GDM1 (cell line): ENCODE results near the gene WWOX.

Experiments used
- DNase-seq: peaks from one replicate; lab custom pipeline; 2025; lab: John Stamatoyannopoulos, UW

WWOX gene

GRCh38 chr16:78768226-78768625 is 668.8 kb downstream of the WWOX start:
- no peak for DNase-seq

- no peak for DNase-seq
Measured at GRCh38 chr16:78768718-78769117, 669.3 kb downstream of the WWOX start.

GRCh38 chr16:78770353-78771091 is 671.1 kb downstream of the WWOX start:
- DNase-seq = peak; percentile 24

DNA sequence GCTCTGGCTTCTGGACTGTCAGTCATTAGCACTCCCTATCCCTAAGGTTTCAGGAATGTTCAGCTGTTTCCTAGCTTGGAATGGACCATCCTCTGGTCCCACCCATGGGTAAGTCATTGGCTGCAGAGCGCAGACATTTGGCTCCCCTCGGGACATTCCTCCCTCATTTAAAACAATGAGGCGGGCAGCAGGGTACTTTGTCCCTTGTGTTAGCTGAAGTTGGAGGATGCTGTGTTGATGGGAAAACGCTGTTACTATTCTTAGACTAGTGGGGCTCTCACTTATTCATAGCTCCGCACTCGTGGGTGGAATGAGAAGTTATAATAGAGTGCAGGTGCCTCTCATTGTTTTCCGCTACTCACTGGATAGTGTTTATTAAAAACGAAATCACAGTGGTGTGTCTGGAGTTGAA is 673.8 kb downstream of the WWOX start:
- no peak for DNase-seq

DNA sequence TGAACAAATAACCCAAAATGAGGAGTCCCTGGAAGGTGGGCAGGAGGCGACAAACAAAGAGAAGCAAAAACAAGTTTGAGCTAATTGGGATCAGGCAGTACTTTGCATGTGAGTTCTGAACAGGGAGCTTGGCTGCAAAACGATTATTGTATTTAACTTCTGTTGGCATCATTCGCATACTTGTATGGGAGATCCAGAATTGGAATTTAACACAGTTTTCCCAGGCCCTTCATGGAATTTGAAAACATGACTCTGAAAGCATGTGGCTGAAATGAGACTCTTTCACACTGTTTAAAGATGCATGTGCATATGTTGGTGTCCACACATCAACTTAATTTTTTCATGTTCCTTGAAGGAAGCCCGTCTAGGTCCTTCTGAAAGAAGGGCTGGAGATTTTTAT is 674.3 kb downstream of the WWOX start:
- DNase-seq = no peak

DNA sequence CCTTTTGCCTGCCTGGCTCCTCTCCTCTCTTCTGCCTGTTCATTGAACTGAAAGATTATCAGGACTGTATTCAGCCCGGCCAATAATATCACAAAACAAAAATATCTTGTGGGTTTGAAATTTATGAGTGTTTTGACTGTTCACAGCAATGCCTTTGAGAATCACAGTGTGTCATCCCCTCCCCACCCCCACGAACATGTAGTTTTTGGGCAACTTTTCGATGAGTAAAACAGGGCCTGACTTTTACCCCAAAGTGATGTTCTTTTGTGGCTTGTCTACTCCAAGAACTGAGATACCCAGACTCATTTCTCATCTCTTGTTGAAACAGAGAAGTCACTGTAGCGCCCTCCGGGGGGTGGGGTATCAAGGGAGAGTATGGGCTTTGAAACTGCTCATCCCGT is 675.7 kb downstream of the WWOX start:
- no peak for DNase-seq

GRCh38 chr16:78778101-78779004 is 678.9 kb downstream of the WWOX start:
- DNase-seq = no peak

- no peak for DNase-seq
Measured at GRCh38 chr16:78780808-78781207, 681.4 kb downstream of the WWOX start.

DNA sequence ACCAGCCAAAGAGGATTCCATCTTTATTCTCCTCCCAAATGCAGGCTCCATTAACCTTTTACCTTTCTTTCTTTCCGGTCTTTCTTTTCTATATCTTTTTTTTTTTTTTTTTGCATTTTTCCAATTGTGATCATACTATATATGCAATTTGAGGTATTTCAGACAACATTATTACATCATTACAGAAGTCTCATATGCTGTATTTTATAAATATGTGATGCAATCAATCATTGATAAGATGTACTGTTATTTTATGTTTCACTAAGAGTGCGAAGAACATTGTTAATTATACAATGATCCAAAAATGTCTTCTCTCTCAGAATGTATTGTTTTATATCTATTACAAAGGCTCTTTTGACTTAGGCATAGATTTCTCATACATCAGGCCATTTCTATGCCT is 683.1 kb downstream of the WWOX start:
- DNase-seq = no peak

DNA sequence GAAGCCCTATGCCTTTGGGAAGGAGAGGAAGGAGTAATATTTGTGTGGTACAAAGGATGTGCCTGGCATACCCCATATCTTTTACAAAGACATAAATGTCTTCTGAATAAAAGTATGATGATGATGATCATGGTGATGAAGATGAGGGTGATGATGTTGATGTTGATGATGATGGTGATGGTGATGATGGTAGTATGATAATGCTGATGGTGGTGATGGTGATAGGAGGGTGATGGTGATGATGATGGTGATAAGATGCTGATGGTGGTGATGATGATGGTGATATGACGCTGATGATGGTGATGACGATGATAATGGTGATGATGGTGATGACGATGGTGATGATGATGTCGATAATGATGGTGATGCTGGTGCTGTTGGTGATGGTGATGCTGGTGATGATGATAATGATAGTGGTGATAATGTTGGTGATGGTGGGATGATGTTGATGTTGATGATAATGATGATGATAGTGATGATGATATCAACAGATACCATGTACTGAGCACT is 684.2 kb downstream of the WWOX start:
- DNase-seq = no peak

DNA sequence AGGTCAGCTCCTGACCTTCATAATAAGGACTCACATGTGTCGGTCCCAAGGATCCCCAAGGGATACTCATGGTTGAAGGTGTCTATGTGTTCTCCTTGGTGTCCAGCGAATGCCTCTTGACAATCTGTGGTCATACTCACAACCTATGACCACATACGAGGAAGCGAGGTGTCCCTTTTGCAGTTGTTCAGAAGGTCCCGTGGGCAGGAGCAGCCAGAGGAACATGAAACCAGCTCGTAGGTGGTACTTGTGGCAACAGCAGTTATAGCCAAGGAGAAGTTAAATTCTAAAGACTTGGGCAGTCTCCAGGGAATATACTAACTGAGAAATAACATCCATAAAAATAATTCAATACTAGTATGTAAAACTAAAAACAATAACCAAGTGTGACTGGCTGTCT is 685.3 kb downstream of the WWOX start:
- DNase-seq = no peak

- no peak for DNase-seq
Measured at GRCh38 chr16:78785218-78785617, 685.8 kb downstream of the WWOX start.

- DNase-seq = no peak
Measured at GRCh38 chr16:78786635-78787034, 687.2 kb downstream of the WWOX start.

GRCh38 chr16:78788276-78788675 is 688.8 kb downstream of the WWOX start:
- no peak for DNase-seq

- no peak for DNase-seq
Measured at GRCh38 chr16:78788696-78789095, 689.2 kb downstream of the WWOX start.

GRCh38 chr16:78789561-78789960 is 690.1 kb downstream of the WWOX start:
- no peak for DNase-seq

DNA sequence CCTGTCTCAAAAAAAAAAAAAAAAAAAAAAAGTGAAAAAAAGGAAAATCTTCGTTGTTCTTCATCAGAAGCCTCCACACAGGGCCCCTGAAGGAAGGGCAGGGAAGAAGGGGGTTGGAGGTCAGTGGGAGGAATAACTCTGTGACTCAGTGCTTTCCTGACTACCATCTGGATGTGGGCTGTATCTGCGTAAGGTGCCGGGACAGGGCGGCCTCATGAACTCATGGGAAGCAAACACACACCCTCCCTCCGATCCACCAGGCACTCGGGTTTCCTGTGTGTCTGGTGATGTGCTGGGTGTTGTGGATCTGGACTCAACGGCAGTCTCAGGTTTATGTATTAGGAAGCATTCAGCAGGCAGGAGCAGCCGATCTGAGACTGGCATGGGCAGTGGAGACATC is 691.6 kb downstream of the WWOX start:
- no peak for DNase-seq

DNA sequence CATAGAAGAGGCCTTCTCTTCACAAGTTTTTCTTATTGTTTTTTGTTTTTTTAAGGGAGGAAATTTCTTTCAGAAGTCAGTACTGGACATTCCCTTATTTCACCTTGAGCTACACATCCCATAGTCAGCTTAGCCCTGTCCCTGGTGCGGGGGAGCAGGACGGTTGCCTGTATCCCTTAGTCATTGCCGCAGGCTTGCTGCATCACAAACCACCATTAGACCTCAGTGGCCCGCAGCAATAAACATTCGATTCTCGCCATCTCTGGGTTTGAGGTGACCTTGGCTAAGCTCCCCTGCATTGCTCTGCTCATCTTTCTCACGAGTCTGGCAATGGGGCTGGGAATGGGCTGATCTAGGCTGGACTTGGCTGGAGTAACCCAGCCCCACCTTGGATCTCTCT is 692.5 kb downstream of the WWOX start:
- DNase-seq = no peak

GRCh38 chr16:78792952-78793351 is 693.5 kb downstream of the WWOX start:
- DNase-seq = no peak

DNA sequence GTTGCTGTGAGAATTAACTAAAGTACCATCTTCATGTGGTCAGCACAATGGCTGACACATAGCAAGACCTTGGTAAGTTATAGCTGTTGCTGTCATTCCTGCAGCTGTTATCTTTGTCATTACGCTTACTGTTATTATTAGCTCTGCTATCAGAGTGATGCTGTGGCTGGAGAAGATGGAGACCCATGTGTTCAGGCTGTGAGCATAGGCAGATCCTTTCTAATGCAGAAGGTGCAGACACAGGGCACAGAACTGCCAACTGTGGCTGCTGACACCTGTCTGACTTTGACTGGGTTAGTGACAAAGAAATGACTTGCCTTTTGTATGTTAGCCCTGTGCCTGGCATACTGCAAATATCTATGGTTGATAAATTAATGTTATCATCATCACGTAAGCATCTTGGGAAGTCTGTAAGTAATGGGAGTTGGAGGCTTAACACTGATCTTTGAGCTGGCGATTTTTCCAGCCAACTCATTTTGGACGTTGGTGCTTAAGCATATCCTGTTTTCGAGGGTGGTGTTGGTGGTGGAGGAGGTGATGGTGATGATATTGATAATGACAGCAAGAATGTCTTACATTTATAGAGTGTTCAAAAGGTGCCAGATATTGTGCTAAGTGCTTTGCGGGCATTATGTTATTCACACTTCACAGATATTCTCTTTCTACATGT is 695.3 kb downstream of the WWOX start:
- DNase-seq = no peak

DNA sequence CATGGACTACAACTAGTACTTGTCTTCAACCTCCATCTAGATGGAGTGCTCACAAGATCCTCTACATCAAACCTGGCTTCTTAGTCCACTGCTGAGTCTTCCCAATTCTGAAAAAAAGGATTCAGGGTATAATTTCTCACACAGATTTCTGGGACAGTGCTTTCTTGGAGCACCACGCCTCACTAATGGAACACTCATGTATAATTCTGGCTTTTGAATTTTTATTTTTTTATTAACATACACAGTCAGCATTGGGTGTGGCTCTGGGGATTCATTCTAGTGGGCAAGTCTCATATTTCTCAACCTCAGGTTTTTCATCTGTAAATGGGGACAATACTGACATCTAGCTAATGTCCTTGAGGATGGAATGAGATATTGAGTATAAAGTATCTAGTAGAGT is 696.0 kb downstream of the WWOX start:
- no peak for DNase-seq

DNA sequence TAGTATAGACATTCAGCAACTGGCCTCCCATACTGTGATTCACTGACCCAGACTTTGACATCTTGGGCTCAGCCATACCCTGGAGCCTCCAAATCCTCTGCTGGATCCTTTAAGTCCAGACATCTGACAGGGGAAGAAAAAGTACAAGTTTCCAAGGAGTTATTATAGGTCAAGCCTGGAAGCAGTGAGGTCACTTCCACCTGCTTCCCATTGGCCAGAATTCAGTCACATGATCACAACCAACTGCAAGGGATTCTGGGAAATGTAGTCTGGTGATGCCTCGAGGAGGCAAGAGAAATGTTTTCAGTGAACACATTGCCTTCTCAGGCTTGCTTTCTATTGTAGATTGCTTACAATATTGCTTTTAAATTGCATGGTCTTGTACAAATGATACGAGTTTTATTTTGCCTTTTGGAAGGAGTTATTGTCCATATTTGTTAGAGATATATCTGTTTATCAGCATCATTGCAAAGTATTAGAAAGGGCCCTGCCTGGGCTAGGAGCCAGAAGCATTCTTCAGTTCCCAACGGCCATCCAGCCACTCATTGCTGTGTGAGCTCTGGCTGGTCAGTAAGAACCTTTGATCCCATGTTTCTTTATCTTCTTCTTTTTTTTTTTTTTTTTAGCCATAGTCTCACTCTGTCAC is 696.9 kb downstream of the WWOX start:
- no peak for DNase-seq
